ELF-1 (cell line): Measurements from ENCODE around the gene AQP2.

Experiments
- DNase-seq: peaks from one replicate; pipeline ENCODE4 v3.0.0-alpha.2; 2016; ENCODE audit warnings: low read depth, low spot score

AQP2 gene

GRCh38 chr12:49955899-49956662 lies 5.5 kb downstream of the AQP2 start:
- no peak for DNase-seq

GRCh38 chr12:49956663-49957569 lies 6.4 kb downstream of the AQP2 start:
- DNase-seq: no peak

GRCh38 chr12:49957570-49957967 lies 7.0 kb downstream of the AQP2 start:
- no peak for DNase-seq

GRCh38 chr12:49959685-49960473 lies 9.3 kb downstream of the AQP2 start:
- peak; percentile 52 for DNase-seq

GRCh38 chr12:49960474-49961110 lies 10.1 kb downstream of the AQP2 start:
- no peak for DNase-seq

GRCh38 chr12:49961111-49961922 lies 10.8 kb downstream of the AQP2 start, which contains the start of gene AQP5:
TSS of gene AQP5 (plus strand) at chr12:49961872. CDS start at chr12:49962018, 146 bp downstream.
- no peak for DNase-seq

GRCh38 chr12:49961993-49962764 lies 11.6 kb downstream of the AQP2 start:
- DNase-seq: no peak

GRCh38 chr12:49962861-49963765 lies 12.6 kb downstream of the AQP2 start:
- DNase-seq: no peak

GRCh38 chr12:49963976-49964815 lies 13.7 kb downstream of the AQP2 start:
- DNase-seq: no peak

- no peak for DNase-seq
Measured at GRCh38 chr12:49964849-49965624, 14.5 kb downstream of the AQP2 start.

GRCh38 chr12:49965836-49966235 lies 15.3 kb downstream of the AQP2 start:
- no peak for DNase-seq

- DNase-seq: no peak
Measured at GRCh38 chr12:49966511-49967041, 16.0 kb downstream of the AQP2 start.

GRCh38 chr12:49967042-49967776 lies 16.7 kb downstream of the AQP2 start:
- peak; percentile 94 for DNase-seq

GRCh38 chr12:49967777-49968250 lies 17.3 kb downstream of the AQP2 start:
- no peak for DNase-seq

- no peak for DNase-seq
Measured at GRCh38 chr12:49968471-49968870, 17.9 kb downstream of the AQP2 start.

- DNase-seq: no peak
Measured at GRCh38 chr12:49969027-49969426, 18.5 kb downstream of the AQP2 start.
